ENCODE results near the gene BIVM. TPM values are rescaled to one million over a fixed set of nuclear protein-coding genes. Genes with fewer than 3 reads are reported as not detected.

Gene BIVM
- total and polyA plus RNA-seq, 2 experiments from 2014 or later, result 3.2 to 4.2 TPM

DNA sequence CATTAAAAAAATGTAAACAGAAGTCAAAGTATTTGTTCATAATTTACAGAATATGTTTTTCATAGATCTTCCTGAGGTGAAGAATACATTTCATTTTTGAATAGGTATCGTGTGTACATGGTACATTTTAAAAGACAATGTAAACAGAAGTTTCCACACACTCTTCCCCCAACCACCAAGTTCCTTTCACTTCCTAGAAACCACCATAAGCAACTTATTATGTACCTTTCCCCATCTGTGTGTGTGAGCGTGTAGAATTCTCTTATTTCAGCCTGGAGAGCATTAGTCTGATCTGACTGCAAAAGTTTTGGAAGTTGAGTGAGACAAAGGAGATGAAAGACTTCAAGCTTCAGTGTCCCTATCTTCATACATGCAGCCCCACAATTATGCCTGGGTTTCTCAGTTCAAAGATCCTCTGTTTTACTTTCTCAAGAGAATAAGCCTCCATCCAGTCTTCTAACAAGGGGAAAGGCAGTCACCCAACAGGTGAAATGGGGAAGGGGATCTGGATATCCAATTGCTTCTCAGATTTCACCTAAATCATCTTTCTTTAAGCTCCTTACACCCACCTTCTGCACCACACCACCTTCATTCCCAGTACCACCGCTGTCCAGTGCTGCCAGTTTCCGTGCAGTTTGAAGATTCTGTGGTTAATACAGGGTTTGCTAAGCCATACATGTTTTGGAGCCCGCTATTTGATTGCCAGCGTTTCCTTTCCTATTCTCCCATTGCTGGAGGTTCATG is 27.4 kb upstream of the BIVM start:
- H3F3A ChIP-seq (replicated peaks; ENCODE audit: low read depth), result no peaks in the 10 kb centered on the region
- no peaks in the 10 kb centered on the region for H3K36me3 ChIP-seq (ENCODE audit: insufficient read depth)
- H3K79me2 ChIP-seq (replicated peaks; ENCODE audit: insufficient read depth), result no peaks in the 10 kb centered on the region
- Mint-ChIP-seq H3K4me3 (peak overlapping the region; percentile 87; the same call in 1 of the 3 replicates), H3K36me3 (ENCODE audit: low read depth) (peaks cover 6% of the 10 kb centered on the region), H3K9me3 (no peaks in the 10 kb centered on the region; the same call in 2 of the 3 replicates), H3K27ac (no peak overlapping the region), H3K27me3 (ENCODE audit: insufficient read depth, low read depth, poor library complexity) (peaks cover 19% of the 10 kb centered on the region), H3K4me1 (peaks cover 14% of the 10 kb centered on the region)
- H3K27me3 ChIP-seq (ENCODE audit: insufficient read depth), result peaks cover 30% of the 10 kb centered on the region
- H3K4me1 ChIP-seq (ENCODE audit: insufficient read depth), result no peaks in the 10 kb centered on the region; the same call in 1 of the 2 replicates
- no peak overlapping the region for H3K4me3 ChIP-seq
- ATAC-seq (no peak), DNase-seq (ENCODE audit: low spot score) (no peak)
- no peaks in the 10 kb centered on the region; the same call in 1 of the 2 replicates for H4K20me1 ChIP-seq (replicated peaks; ENCODE audit: insufficient read depth)
- no peak overlapping the region for H3K4me2 ChIP-seq
- no peak overlapping the region for H3K27ac ChIP-seq (ENCODE audit: low read depth)
- H3K9me2 ChIP-seq (ENCODE audit: insufficient read depth), result no peaks in the 10 kb centered on the region
- TF ChIP-seq NANOG (IDR thresholded peaks at IDR 0.05; ENCODE audit: borderline replicate concordance) (no peak), EZH2phosphoT487 (IDR thresholded peaks at IDR 0.05; ENCODE audit: unreplicated experiment) (no peak), ZNF331 (CRISPR knock-in tag; IDR thresholded peaks at IDR 0.05; ENCODE audit: low read depth) (no peak)
- TF ChIP-seq, protein P1, sequence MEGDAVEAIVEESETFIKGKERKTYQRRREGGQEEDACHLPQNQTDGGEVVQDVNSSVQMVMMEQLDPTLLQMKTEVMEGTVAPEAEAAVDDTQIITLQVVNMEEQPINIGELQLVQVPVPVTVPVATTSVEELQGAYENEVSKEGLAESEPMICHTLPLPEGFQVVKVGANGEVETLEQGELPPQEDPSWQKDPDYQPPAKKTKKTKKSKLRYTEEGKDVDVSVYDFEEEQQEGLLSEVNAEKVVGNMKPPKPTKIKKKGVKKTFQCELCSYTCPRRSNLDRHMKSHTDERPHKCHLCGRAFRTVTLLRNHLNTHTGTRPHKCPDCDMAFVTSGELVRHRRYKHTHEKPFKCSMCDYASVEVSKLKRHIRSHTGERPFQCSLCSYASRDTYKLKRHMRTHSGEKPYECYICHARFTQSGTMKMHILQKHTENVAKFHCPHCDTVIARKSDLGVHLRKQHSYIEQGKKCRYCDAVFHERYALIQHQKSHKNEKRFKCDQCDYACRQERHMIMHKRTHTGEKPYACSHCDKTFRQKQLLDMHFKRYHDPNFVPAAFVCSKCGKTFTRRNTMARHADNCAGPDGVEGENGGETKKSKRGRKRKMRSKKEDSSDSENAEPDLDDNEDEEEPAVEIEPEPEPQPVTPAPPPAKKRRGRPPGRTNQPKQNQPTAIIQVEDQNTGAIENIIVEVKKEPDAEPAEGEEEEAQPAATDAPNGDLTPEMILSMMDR (conservative IDR thresholded peaks at IDR 0.05; ENCODE audit: low read depth in 2 of 2), result no peak
- TF ChIP-seq, protein P2, sequence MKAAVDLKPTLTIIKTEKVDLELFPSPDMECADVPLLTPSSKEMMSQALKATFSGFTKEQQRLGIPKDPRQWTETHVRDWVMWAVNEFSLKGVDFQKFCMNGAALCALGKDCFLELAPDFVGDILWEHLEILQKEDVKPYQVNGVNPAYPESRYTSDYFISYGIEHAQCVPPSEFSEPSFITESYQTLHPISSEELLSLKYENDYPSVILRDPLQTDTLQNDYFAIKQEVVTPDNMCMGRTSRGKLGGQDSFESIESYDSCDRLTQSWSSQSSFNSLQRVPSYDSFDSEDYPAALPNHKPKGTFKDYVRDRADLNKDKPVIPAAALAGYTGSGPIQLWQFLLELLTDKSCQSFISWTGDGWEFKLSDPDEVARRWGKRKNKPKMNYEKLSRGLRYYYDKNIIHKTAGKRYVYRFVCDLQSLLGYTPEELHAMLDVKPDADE (IDR thresholded peaks at IDR 0.05), result no peak
- H2AFZ ChIP-seq, result no peak overlapping the region

DNA sequence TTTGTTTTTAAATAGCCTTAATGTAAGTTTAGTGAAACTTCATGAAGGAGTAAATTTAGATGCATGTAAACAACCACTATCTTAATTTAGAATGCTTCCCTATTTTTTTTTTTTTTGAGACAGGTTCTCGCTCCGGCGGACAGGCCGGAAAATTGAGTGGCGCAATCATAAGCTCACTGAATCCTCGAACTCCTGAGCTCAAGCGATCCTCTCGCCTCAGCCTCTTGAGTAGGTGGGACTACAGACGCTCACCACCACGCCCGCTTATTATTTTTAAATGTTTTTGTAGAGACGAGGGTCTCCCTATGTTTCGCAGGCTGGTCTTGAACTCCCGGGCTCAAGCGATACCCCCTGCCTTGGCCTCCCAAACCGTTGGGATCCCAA is 26.9 kb upstream of the BIVM start:
- H3K9me2 ChIP-seq (ENCODE audit: insufficient read depth), result no peaks in the 10 kb centered on the region
- H2AFZ ChIP-seq, result no peak overlapping the region
- H3K27ac ChIP-seq (ENCODE audit: low read depth), result no peak overlapping the region
- H4K20me1 ChIP-seq (replicated peaks; ENCODE audit: insufficient read depth), result no peaks in the 10 kb centered on the region; the same call in 1 of the 2 replicates
- no peaks in the 10 kb centered on the region for H3K79me2 ChIP-seq (replicated peaks; ENCODE audit: insufficient read depth)
- H3K4me3 ChIP-seq, result no peak overlapping the region
- no peaks in the 10 kb centered on the region for H3F3A ChIP-seq (replicated peaks; ENCODE audit: low read depth)
- ATAC-seq, result no peak
- peaks cover 6% of the 10 kb centered on the region for H3K36me3 Mint-ChIP-seq (ENCODE audit: low read depth)
- H3K4me1 ChIP-seq (ENCODE audit: insufficient read depth), result no peaks in the 10 kb centered on the region; the same call in 1 of the 2 replicates
- H3K4me1 Mint-ChIP-seq, result peaks cover 14% of the 10 kb centered on the region
- peaks cover 19% of the 10 kb centered on the region for H3K27me3 Mint-ChIP-seq (ENCODE audit: insufficient read depth, low read depth, poor library complexity)
- H3K36me3 ChIP-seq (ENCODE audit: insufficient read depth), result no peaks in the 10 kb centered on the region
- H3K4me3 Mint-ChIP-seq, result peak overlapping the region; percentile 87; the same call in 2 of the 3 replicates
- H3K9me3 Mint-ChIP-seq, result no peaks in the 10 kb centered on the region; the same call in 2 of the 3 replicates
- no peak overlapping the region for H3K4me2 ChIP-seq
- H3K27ac Mint-ChIP-seq, result no peak overlapping the region
- DNase-seq (ENCODE audit: low spot score), result no peak
- peaks cover 30% of the 10 kb centered on the region for H3K27me3 ChIP-seq (ENCODE audit: insufficient read depth)
- TF ChIP-seq, protein P3, sequence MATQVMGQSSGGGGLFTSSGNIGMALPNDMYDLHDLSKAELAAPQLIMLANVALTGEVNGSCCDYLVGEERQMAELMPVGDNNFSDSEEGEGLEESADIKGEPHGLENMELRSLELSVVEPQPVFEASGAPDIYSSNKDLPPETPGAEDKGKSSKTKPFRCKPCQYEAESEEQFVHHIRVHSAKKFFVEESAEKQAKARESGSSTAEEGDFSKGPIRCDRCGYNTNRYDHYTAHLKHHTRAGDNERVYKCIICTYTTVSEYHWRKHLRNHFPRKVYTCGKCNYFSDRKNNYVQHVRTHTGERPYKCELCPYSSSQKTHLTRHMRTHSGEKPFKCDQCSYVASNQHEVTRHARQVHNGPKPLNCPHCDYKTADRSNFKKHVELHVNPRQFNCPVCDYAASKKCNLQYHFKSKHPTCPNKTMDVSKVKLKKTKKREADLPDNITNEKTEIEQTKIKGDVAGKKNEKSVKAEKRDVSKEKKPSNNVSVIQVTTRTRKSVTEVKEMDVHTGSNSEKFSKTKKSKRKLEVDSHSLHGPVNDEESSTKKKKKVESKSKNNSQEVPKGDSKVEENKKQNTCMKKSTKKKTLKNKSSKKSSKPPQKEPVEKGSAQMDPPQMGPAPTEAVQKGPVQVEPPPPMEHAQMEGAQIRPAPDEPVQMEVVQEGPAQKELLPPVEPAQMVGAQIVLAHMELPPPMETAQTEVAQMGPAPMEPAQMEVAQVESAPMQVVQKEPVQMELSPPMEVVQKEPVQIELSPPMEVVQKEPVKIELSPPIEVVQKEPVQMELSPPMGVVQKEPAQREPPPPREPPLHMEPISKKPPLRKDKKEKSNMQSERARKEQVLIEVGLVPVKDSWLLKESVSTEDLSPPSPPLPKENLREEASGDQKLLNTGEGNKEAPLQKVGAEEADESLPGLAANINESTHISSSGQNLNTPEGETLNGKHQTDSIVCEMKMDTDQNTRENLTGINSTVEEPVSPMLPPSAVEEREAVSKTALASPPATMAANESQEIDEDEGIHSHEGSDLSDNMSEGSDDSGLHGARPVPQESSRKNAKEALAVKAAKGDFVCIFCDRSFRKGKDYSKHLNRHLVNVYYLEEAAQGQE (IDR thresholded peaks at IDR 0.05; ENCODE audit: unreplicated experiment), result no peak
- TF ChIP-seq JUNB (IDR thresholded peaks at IDR 0.05; ENCODE audit: unreplicated experiment) (no peak), ZNF114 (CRISPR knock-in tag; IDR thresholded peaks at IDR 0.05) (no peak), ZNF331 (CRISPR knock-in tag; IDR thresholded peaks at IDR 0.05; ENCODE audit: low read depth) (no peak), POLR2AphosphoS5 (IDR thresholded peaks at IDR 0.05; ENCODE audit: low read depth) (no peak), STAT1 (IDR thresholded peaks at IDR 0.05; ENCODE audit: unreplicated experiment) (no peak)
- TF ChIP-seq, protein P2 (IDR thresholded peaks at IDR 0.05), result no peak
- TF ChIP-seq, protein P1 (conservative IDR thresholded peaks at IDR 0.05; ENCODE audit: low read depth in 2 of 2), result no peak
